ENCODE measurements around the gene APLF. TPM values are rescaled to one million over a fixed set of nuclear protein-coding genes. Genes with fewer than 3 reads are reported as not detected.

The APLF gene
- polyA plus RNA-seq, 1 experiment, result 3.6 TPM

GRCh38 chr2:68536000-68536399 lies 68.6 kb downstream of the APLF start:
- DNase-seq (ENCODE audit: low read depth, low spot score), result no peak
- no peak for TF ChIP-seq CTCF (IDR thresholded peaks at IDR 0.05; ENCODE audit: low read depth, low read length)
- no peak overlapping the region for H3K27ac ChIP-seq (ENCODE audit: low read depth, low read length)
- H3K27me3 ChIP-seq (ENCODE audit: control insufficient read depth, insufficient read depth, low read length), result no peaks in the 10 kb centered on the region
- H3K9me3 ChIP-seq (ENCODE audit: control insufficient read depth, insufficient read depth, low read length), result no peaks in the 10 kb centered on the region
- ChIA-PET CTCF (interaction anchor here (0.6 kb wide), 1 partner anchor 59 kb away, joined by 3 read pairs; no protein-coding TSS in a partner anchor), POLR2A (no interaction called here)
- H3K4me3 ChIP-seq (ENCODE audit: low read depth, low read length), result no peak overlapping the region

GRCh38 chr2:68537011-68537410 lies 69.6 kb downstream of the APLF start:
- CTCF ChIA-PET, result no interaction called here
- TF ChIP-seq CTCF (IDR thresholded peaks at IDR 0.05; ENCODE audit: low read depth, low read length), result no peak
- H3K27me3 ChIP-seq (ENCODE audit: control insufficient read depth, insufficient read depth, low read length), result no peaks in the 10 kb centered on the region
- H3K27ac ChIP-seq (ENCODE audit: low read depth, low read length), result no peak overlapping the region
- no peak for DNase-seq (ENCODE audit: low read depth, low spot score)
- POLR2A ChIA-PET, result no interaction called here
- no peaks in the 10 kb centered on the region for H3K9me3 ChIP-seq (ENCODE audit: control insufficient read depth, insufficient read depth, low read length)
- H3K4me3 ChIP-seq (ENCODE audit: low read depth, low read length), result no peak overlapping the region

- Histone ChIP-seq H3K27me3 (ENCODE audit: control insufficient read depth, insufficient read depth, low read length) (no peaks in the 10 kb centered on the region), H3K4me3 (ENCODE audit: low read depth, low read length) (no peak overlapping the region), H3K27ac (ENCODE audit: low read depth, low read length) (no peak overlapping the region), H3K9me3 (ENCODE audit: control insufficient read depth, insufficient read depth, low read length) (no peaks in the 10 kb centered on the region)
- ChIA-PET POLR2A (no interaction called here), CTCF (no interaction called here)
- no peak for DNase-seq (ENCODE audit: low read depth, low spot score)
- no peak for TF ChIP-seq CTCF (IDR thresholded peaks at IDR 0.05; ENCODE audit: low read depth, low read length)
Measured at GRCh38 chr2:68537809-68538208, 70.4 kb downstream of the APLF start.

- ChIA-PET POLR2A (no interaction called here), CTCF (interaction anchor here (1.0 kb wide), 1 partner anchor 57 kb away, joined by 3 read pairs; no protein-coding TSS in a partner anchor)
- H3K27ac ChIP-seq (ENCODE audit: low read depth, low read length), result no peak overlapping the region
- no peaks in the 10 kb centered on the region for H3K27me3 ChIP-seq (ENCODE audit: control insufficient read depth, insufficient read depth, low read length)
- no peaks in the 10 kb centered on the region for H3K9me3 ChIP-seq (ENCODE audit: control insufficient read depth, insufficient read depth, low read length)
- TF ChIP-seq CTCF (IDR thresholded peaks at IDR 0.05; ENCODE audit: low read depth, low read length), result no peak
- DNase-seq (ENCODE audit: low read depth, low spot score), result no peak
- H3K4me3 ChIP-seq (ENCODE audit: low read depth, low read length), result no peak overlapping the region
Measured at GRCh38 chr2:68544811-68545210, 77.4 kb downstream of the APLF start.

GRCh38 chr2:68548396-68548795 lies 81.0 kb downstream of the APLF start:
- Histone ChIP-seq H3K27me3 (ENCODE audit: control insufficient read depth, insufficient read depth, low read length) (no peaks in the 10 kb centered on the region), H3K9me3 (ENCODE audit: control insufficient read depth, insufficient read depth, low read length) (no peaks in the 10 kb centered on the region), H3K27ac (ENCODE audit: low read depth, low read length) (no peak overlapping the region), H3K4me3 (ENCODE audit: low read depth, low read length) (no peak overlapping the region)
- CTCF ChIA-PET, result interaction anchor here (1.7 kb wide), 1 partner anchor 47 kb away, joined by 7 read pairs; no protein-coding TSS in a partner anchor
- no peak for TF ChIP-seq CTCF (IDR thresholded peaks at IDR 0.05; ENCODE audit: low read depth, low read length)
- POLR2A ChIA-PET, result no interaction called here
- DNase-seq (ENCODE audit: low read depth, low spot score), result no peak
